HepG2 (cell line): ENCODE measurements around the gene ARHGAP31. TPM values are rescaled to one million over a fixed set of nuclear protein-coding genes. Genes with fewer than 3 reads are reported as not detected.

Experiments used
- ATAC-seq: fragments of 200-7000 bp; cut with Tn5 transposase; 3 replicates; pipeline ENCODE4 v1.9.1; 2020; ENCODE audit warnings: mild to moderate bottlenecking, moderate library complexity
- BruUV-seq: library from RNA; stranded (reverse); fragments of 400-500 nt; replicated peaks from 2 replicates; lab custom pipeline; 2021; lab: Mats Ljungman, UMichigan
- CTCF ChIA-PET: fragments of 300-600 bp; formaldehyde crosslinking; extraction: SDS; loops from one replicate; lab custom pipeline; 2021; ENCODE audit warnings: low total read pairs, inconsistent platforms, low intra/inter-chr PET ratio; lab: Yijun Ruan, JAX
- POLR2A ChIA-PET: fragments of 350-600 bp; sonication (Branson Sonifier 250); formaldehyde crosslinking; loops from one replicate; lab custom pipeline; 2020; ENCODE audit warnings: antibody characterized with exemption, inconsistent platforms; lab: Yijun Ruan, JAX
- DNase-seq: peaks from one replicate; pipeline ENCODE4 v3.0.0-alpha.2; 2015; ENCODE audit warnings: low spot score
- FAIRE-seq: peaks from 3 replicates; lab custom pipeline; 2011; peaks lifted over from hg19 to GRCh38; lab: Jason Lieb, UNC
- H2AFZ ChIP-seq: one replicate; pipeline ENCODE4 v1.6.1; 2011; ENCODE audit warnings: low read length, inconsistent platforms
- H3K27ac ChIP-seq: fragments of 300-600 bp; 3 replicates; pipeline ENCODE4 v1.8.0; 2011; ENCODE audit warnings: mixed run types, mild to moderate bottlenecking, mixed read lengths, low read length, inconsistent platforms; ENCODE audit not compliant: insufficient read depth; ENCODE audit errors: extremely low read length
- H3K27me3 ChIP-seq, 2 experiments: fragments of 200-600 bp in 1 of 2; 2 replicates in 1 of 2; 3 replicates in 1 of 2; pipeline versions ENCODE4 v1.6.0 to v1.8.0; 2011; ENCODE audit warnings: low read length in 2 of 2, mild to moderate bottlenecking in 2 of 2, moderate library complexity in 2 of 2, inconsistent platforms in 1 of 2; ENCODE audit not compliant: insufficient read depth in 2 of 2, control insufficient read depth in 1 of 2
- H3K36me3 ChIP-seq, 2 experiments: fragments of 200-600 bp in 1 of 2; replicated peaks in 1 of 2; 2 replicates in 1 of 2; 3 replicates in 1 of 2; pipeline versions ENCODE4 v1.5.1 to v1.8.0; 2011; ENCODE audit warnings: low read length in 2 of 2, inconsistent platforms in 1 of 2; ENCODE audit not compliant: insufficient read depth in 2 of 2, control insufficient read depth in 1 of 2
- H3K4me1 ChIP-seq: 2 replicates; pipeline ENCODE4 v1.5.1; 2012; ENCODE audit warnings: low read length, inconsistent platforms; ENCODE audit not compliant: insufficient read depth
- H3K4me2 ChIP-seq: 2 replicates; pipeline ENCODE4 v1.6.0; 2011; ENCODE audit warnings: low read depth, low read length, inconsistent platforms
- H3K4me3 ChIP-seq, 3 experiments: fragments of 200-600 bp in 1 of 3; sonication (generic), shearing (Covaris generic) in 1 of 3; replicated peaks in 1 of 3; 2 replicates each; pipeline ENCODE4 v1.5.1; 2011 to 2016; ENCODE audit warnings: low read length in 3 of 3, inconsistent platforms in 2 of 3, low read depth in 2 of 3, mild to moderate bottlenecking in 2 of 3, control low read depth in 1 of 3, mixed read lengths in 1 of 3; ENCODE audit not compliant: insufficient read depth in 1 of 3
- H3K79me2 ChIP-seq: one replicate; pipeline ENCODE4 v1.6.1; 2011; ENCODE audit warnings: low read length, inconsistent platforms; ENCODE audit not compliant: insufficient read depth
- H3K9ac ChIP-seq: 2 replicates; pipeline ENCODE4 v1.6.0; 2011; ENCODE audit warnings: mild to moderate bottlenecking, low read depth, low read length, inconsistent platforms; ENCODE audit not compliant: insufficient read depth
- H3K9me3 ChIP-seq: 2 replicates; pipeline ENCODE4 v1.5.1; 2012; ENCODE audit warnings: mild to moderate bottlenecking, low read length
- H4K20me1 ChIP-seq: 2 replicates; pipeline ENCODE4 v1.6.0; 2011; ENCODE audit warnings: inconsistent platforms, mild to moderate bottlenecking, low read length, moderate library complexity; ENCODE audit not compliant: insufficient read depth
- FOXK2 ChIP-seq: fragments of 450-650 bp; IDR thresholded peaks from 2 replicates; pipeline ENCODE4 v1.6.1; 2016
- HOXA7 ChIP-seq: sonication (generic); formaldehyde crosslinking; IDR thresholded peaks from 2 replicates; pipeline ENCODE4 v1.8.1; 2022; ENCODE audit warnings: mild to moderate bottlenecking, missing genetic modification reagents, moderate library complexity
- KDM2A ChIP-seq: sonication (generic); formaldehyde crosslinking; IDR thresholded peaks from 2 replicates; pipeline ENCODE4 v1.4.0; 2020; ENCODE audit warnings: low read depth, missing genetic modification reagents, borderline replicate concordance
- MEIS1 ChIP-seq: sonication (generic); formaldehyde crosslinking; IDR thresholded peaks from 2 replicates; pipeline ENCODE4 v1.9.0; 2021; ENCODE audit warnings: mild to moderate bottlenecking, missing genetic modification reagents, moderate library complexity, borderline replicate concordance
- NCOA1 ChIP-seq: sonication (generic); formaldehyde crosslinking; IDR thresholded peaks from 2 replicates; pipeline ENCODE4 v1.9.0; 2021; ENCODE audit warnings: missing genetic modification reagents
- PRDM15 ChIP-seq: sonication (generic); formaldehyde crosslinking; IDR thresholded peaks from 2 replicates; pipeline ENCODE4 v1.4.0; 2020; ENCODE audit warnings: missing genetic modification reagents
- SIX1 ChIP-seq: sonication (generic); formaldehyde crosslinking; IDR thresholded peaks from 2 replicates; pipeline ENCODE4 v1.4.0; 2020; ENCODE audit warnings: missing genetic modification reagents, borderline replicate concordance
- ZBTB3 ChIP-seq: sonication (generic); formaldehyde crosslinking; IDR thresholded peaks from 2 replicates; pipeline ENCODE4 v1.4.0; 2020; ENCODE audit warnings: low read depth, mild to moderate bottlenecking, moderate library complexity, missing genetic modification reagents, borderline replicate concordance
- ZBTB7B ChIP-seq: sonication (generic); formaldehyde crosslinking; IDR thresholded peaks from 2 replicates; pipeline ENCODE4 v1.4.0; 2020; ENCODE audit warnings: missing genetic modification reagents
- ZFX ChIP-seq: sonication (generic); formaldehyde crosslinking; IDR thresholded peaks from 2 replicates; pipeline ENCODE4 v1.4.0; 2020; ENCODE audit warnings: mild to moderate bottlenecking, low read depth, missing genetic modification reagents, moderate library complexity
- ZNF703 ChIP-seq: sonication (generic); formaldehyde crosslinking; IDR thresholded peaks from 2 replicates; pipeline ENCODE4 v1.5.1; 2020; ENCODE audit warnings: missing genetic modification reagents, mild to moderate bottlenecking, moderate library complexity, borderline replicate concordance
- WGBS: methylation state at CpG from one replicate; pipeline ENCODE4 v1.1.6; 2017; ENCODE audit warnings: low lambda C conversion rate; 5-methylcytosine and 5-hydroxymethylcytosine counted together
- in situ Hi-C: cut with HindIII; loops from 2 replicates; pipeline ENCODE4 v1.10.0; 2017; ENCODE audit warnings: low pct_unique_long_range_greater_than_20kb; ENCODE audit not compliant: extremely low pct_ligation_motif_present
- intact Hi-C: fragments of 100-400 bp; cut with micrococcal nuclease; formaldehyde crosslinking; loops from one replicate; pipeline ENCODE4 v1.10.0; 2022; ENCODE audit not compliant: unreplicated experiment
- polyA plus RNA-seq, 8 experiments: library from polyadenylated mRNA; depleted of rRNA in 3 of 8; stranded (reverse) in 7 of 8; unstranded in 1 of 8; fragments of >200 nt; fragmentation: Illumina TruSeq in 4 of 8; extraction: Trizol in 4 of 8; gene quantifications; 2 replicates each; pipeline versions ENCODE4 v1.2.1 to v1.2.3, GENCODE V29; 2011 to 2016; ENCODE audit warnings: low read depth in 4 of 8, missing spikeins in 1 of 8, mixed read lengths in 1 of 8; ENCODE audit not compliant: insufficient read depth in 1 of 8
- total RNA-seq, 5 experiments: library from RNA; depleted of rRNA; stranded (reverse); fragments of >200 nt; fragmentation: Illumina TruSeq; extraction: Trizol; gene quantifications; 2 replicates each; pipeline ENCODE4 v1.2.3, GENCODE V29; 2016; ENCODE audit warnings: low read depth in 1 of 5

The ARHGAP31 gene
- total and polyA plus RNA-seq, 2 of the 13 experiments (the other 11 are each of a cell fraction or from before 2014, with no cell fraction given) = not detected

- TF ChIP-seq PRDM15 (CRISPR knock-in tag) (no peak), SIX1 (no peak), ZFX (CRISPR knock-in tag) (no peak), HOXA7 (no peak)
Measured at GRCh38 chr3:119310071-119310470, 15.9 kb downstream of the ARHGAP31 start (continued).

- H3K36me3 ChIP-seq = no peaks in the 10 kb centered on the region
- no peaks in the 10 kb centered on the region for H4K20me1 ChIP-seq
- in situ Hi-C loops = no loop called here
- DNase-seq (no peak), FAIRE-seq (no peak), ATAC-seq (no peak)
- H3K4me1 ChIP-seq = no peaks in the 10 kb centered on the region
- CTCF ChIA-PET = no interaction called here
- no peaks in the 10 kb centered on the region; a peak in 2 of 5 replicates for H3K27me3 ChIP-seq
- H2AFZ ChIP-seq = no peak overlapping the region
- H3K79me2 ChIP-seq = no peaks in the 10 kb centered on the region
- intact Hi-C loops = loop anchor here (5.0 kb wide), 1 partner anchor 311 kb away; no protein-coding TSS in a partner anchor
- H3K4me2 ChIP-seq = no peak overlapping the region
- WGBS = 37% methylated on average over 10 of the region's 10 CpGs
- BruUV-seq = no TSS peak
- H3K27ac ChIP-seq = no peak overlapping the region
- H3K9ac ChIP-seq = no peak overlapping the region
- no peaks in the 10 kb centered on the region for H3K9me3 ChIP-seq
- TF ChIP-seq ZNF703 (CRISPR knock-in tag) (no peak), ZBTB3 (CRISPR knock-in tag) (no peak), FOXK2 (no peak), NCOA1 (CRISPR knock-in tag) (no peak), MEIS1 (no peak), ZBTB7B (no peak), KDM2A (CRISPR knock-in tag) (no peak)
- no peak overlapping the region for H3K4me3 ChIP-seq
- POLR2A ChIA-PET = no interaction called here
Measured at GRCh38 chr3:119311081-119311925, 17.1 kb downstream of the ARHGAP31 start.
